HEK293T (cell line): ENCODE results near the gene GRM5.
"Not testable (repeated sequence)": the region's sequence is repeated elsewhere in the genome, so short reads cannot be mapped to it uniquely, and the experiment has no call there.

Source experiments
- ARNT ChIP-seq: fragments of 450-650 bp; IDR thresholded peaks from 2 replicates; pipeline ENCODE4 v1.6.1; 2017; ENCODE audit warnings: mild to moderate bottlenecking
- BHLHE40 ChIP-seq: fragments of 450-650 bp; IDR thresholded peaks from 2 replicates; pipeline ENCODE4 v1.6.1; 2016; ENCODE audit warnings: mild to moderate bottlenecking, moderate library complexity, borderline replicate concordance
- CTBP1 ChIP-seq: fragments of 450-650 bp; IDR thresholded peaks from 2 replicates; pipeline ENCODE4 v1.6.1; 2016; ENCODE audit warnings: borderline replicate concordance
- ELF4 ChIP-seq: fragments of 450-650 bp; IDR thresholded peaks from 2 replicates; pipeline ENCODE4 v1.6.1; 2017; ENCODE audit warnings: antibody characterized with exemption
- FOXA1 ChIP-seq: fragments of 450-650 bp; IDR thresholded peaks from 2 replicates; pipeline ENCODE4 v1.6.1; 2016; ENCODE audit warnings: mild to moderate bottlenecking
- FOXM1 ChIP-seq: fragments of 450-650 bp; IDR thresholded peaks from 2 replicates; pipeline ENCODE4 v1.6.1; 2017; ENCODE audit warnings: mild to moderate bottlenecking, borderline replicate concordance
- HDGF ChIP-seq: fragments of 450-650 bp; IDR thresholded peaks from 2 replicates; pipeline ENCODE4 v1.6.1; 2017; ENCODE audit warnings: antibody characterized with exemption, borderline replicate concordance
- LEF1 ChIP-seq: fragments of 450-650 bp; IDR thresholded peaks from 2 replicates; pipeline ENCODE4 v1.6.1; 2017; ENCODE audit warnings: mild to moderate bottlenecking, borderline replicate concordance
- SP1 ChIP-seq: fragments of 450-650 bp; IDR thresholded peaks from 2 replicates; pipeline ENCODE4 v1.6.1; 2017
- SUZ12 ChIP-seq: fragments of 450-650 bp; IDR thresholded peaks from 2 replicates; pipeline ENCODE4 v1.6.1; 2016; ENCODE audit warnings: mild to moderate bottlenecking
- TARDBP ChIP-seq: fragments of 450-650 bp; IDR thresholded peaks from 2 replicates; pipeline ENCODE4 v1.6.1; 2016
- ZNF384 ChIP-seq: fragments of 450-650 bp; IDR thresholded peaks from 2 replicates; pipeline ENCODE4 v1.6.1; 2016

- TF ChIP-seq TARDBP, SP1, ARNT, ZNF384, BHLHE40, SUZ12, FOXA1, ELF4, HDGF, FOXM1, LEF1, CTBP1: not testable (repeated sequence)
Observed at GRCh38 chr11:88948908-88949307, 116.9 kb downstream of the GRM5 start.
